Keratinocyte (primary cell): Measurements from ENCODE around the gene DLGAP1. TPM values are rescaled to one million over a fixed set of nuclear protein-coding genes. Genes with fewer than 3 reads are reported as not detected.

Experiments used
- DNase-seq: peaks from one replicate; pipeline ENCODE4 v3.0.0-alpha.2; 2011; ENCODE audit warnings: low read depth, missing footprints, low spot score
- FAIRE-seq: peaks from 2 replicates; lab custom pipeline; 2011; peaks lifted over from hg19 to GRCh38; lab: Jason Lieb, UNC
- H2AFZ ChIP-seq: 2 replicates; pipeline ENCODE4 v1.6.0; 2012; ENCODE audit warnings: low read length, control low read depth, inconsistent platforms; ENCODE audit not compliant: control insufficient read depth
- H3K27ac ChIP-seq: 2 replicates; pipeline ENCODE4 v1.5.1; 2011; ENCODE audit warnings: low read length; ENCODE audit not compliant: control insufficient read depth, insufficient read depth
- H3K27me3 ChIP-seq: 3 replicates; pipeline ENCODE4 v1.6.0; 2011; ENCODE audit warnings: low read length; ENCODE audit not compliant: control insufficient read depth, insufficient read depth; ENCODE audit errors: extremely low read depth
- H3K36me3 ChIP-seq, 2 experiments: 2 replicates in 1 of 2; 3 replicates in 1 of 2; pipeline ENCODE4 v1.5.1; 2011; ENCODE audit warnings: low read length in 2 of 2, mild to moderate bottlenecking in 1 of 2; ENCODE audit not compliant: control insufficient read depth in 2 of 2, insufficient read depth in 2 of 2; ENCODE audit errors: extremely low read depth in 1 of 2
- H3K4me1 ChIP-seq: 3 replicates; pipeline ENCODE4 v1.5.1; 2011; ENCODE audit warnings: low read length; ENCODE audit not compliant: control insufficient read depth, insufficient read depth; ENCODE audit errors: extremely low read depth
- H3K4me2 ChIP-seq: 3 replicates; pipeline ENCODE4 v1.6.0; 2011; ENCODE audit warnings: low read depth, low read length; ENCODE audit not compliant: control insufficient read depth, insufficient read depth; ENCODE audit errors: extremely low read depth
- H3K4me3 ChIP-seq, 3 experiments: fragments of 200-600 bp in 1 of 3; sonication (generic) in 1 of 3; 2 replicates in 2 of 3; 3 replicates in 1 of 3; pipeline ENCODE4 v1.5.1; 2011 to 2016; ENCODE audit warnings: low read length in 3 of 3, mild to moderate bottlenecking in 3 of 3, control low read depth in 2 of 3, inconsistent platforms in 1 of 3, low read depth in 1 of 3, mixed read lengths in 1 of 3, mixed run types in 1 of 3, moderate library complexity in 1 of 3; ENCODE audit not compliant: control insufficient read depth in 2 of 3, insufficient read depth in 2 of 3; ENCODE audit errors: extremely low read depth in 1 of 3
- H3K79me2 ChIP-seq: 2 replicates; pipeline ENCODE4 v1.6.0; 2012; ENCODE audit warnings: low read length; ENCODE audit not compliant: control insufficient read depth, insufficient read depth
- H3K9ac ChIP-seq: 3 replicates; pipeline ENCODE4 v1.6.0; 2011; ENCODE audit warnings: low read length; ENCODE audit not compliant: control insufficient read depth, insufficient read depth; ENCODE audit errors: extremely low read depth
- H3K9me1 ChIP-seq: 3 replicates; pipeline ENCODE4 v1.6.0; 2011; ENCODE audit warnings: low read length; ENCODE audit not compliant: control insufficient read depth, insufficient read depth; ENCODE audit errors: extremely low read depth
- H3K9me3 ChIP-seq: 2 replicates; pipeline ENCODE4 v1.5.1; 2012; ENCODE audit warnings: low read depth, low read length; ENCODE audit not compliant: control insufficient read depth
- H4K20me1 ChIP-seq: 3 replicates; pipeline ENCODE4 v1.6.0; 2011; ENCODE audit warnings: low read length; ENCODE audit not compliant: control insufficient read depth, insufficient read depth; ENCODE audit errors: extremely low read depth
- EZH2 ChIP-seq: IDR thresholded peaks from one replicate; pipeline ENCODE4 v1.6.1; 2012; ENCODE audit warnings: inconsistent platforms, mild to moderate bottlenecking, low read length, moderate library complexity
- dilution Hi-C: fragments of 300-500 bp; cut with MboI; formaldehyde crosslinking; loops from one replicate; pipeline ENCODE4 v1.7.0; 2020; ENCODE audit warnings: low sequenced_read_pairs; ENCODE audit not compliant: extremely low pct_ligation_motif_present
- polyA plus RNA-seq, 5 experiments: library from polyadenylated mRNA; depleted of rRNA in 3 of 5; stranded (reverse) in 3 of 5; stranded (forward) in 1 of 5; unstranded in 1 of 5; fragments of >200 nt; gene quantifications; 1 replicate in 1 of 5; 2 replicates in 3 of 5; 3 replicates in 1 of 5; pipeline versions ENCODE4 v1.2.1 to v1.2.3, GENCODE V29; 2011 to 2012; ENCODE audit warnings: missing spikeins in 2 of 5, low read depth in 1 of 5, low replicate concordance in 1 of 5
- TF ChIP-seq, protein P1 (sequence below), 3 experiments: IDR thresholded peaks in 1 of 3; conservative IDR thresholded peaks in 1 of 3; optimal IDR thresholded peaks in 1 of 3; 2 replicates in 2 of 3; 3 replicates in 1 of 3; pipeline versions ENCODE3 to v1.5.1; 2011; ENCODE audit warnings: low read length in 3 of 3, mild to moderate bottlenecking in 3 of 3, moderate library complexity in 2 of 3, control low read depth in 1 of 3, inconsistent platforms in 1 of 3; ENCODE audit not compliant: insufficient read depth in 2 of 3; ENCODE audit errors: extremely low read depth in 1 of 3

The DLGAP1 gene
- polyA plus RNA-seq, 1 donor (not counting 4 experiments of a cell fraction or from before 2014, with no cell fraction given) = not detected

DNA sequence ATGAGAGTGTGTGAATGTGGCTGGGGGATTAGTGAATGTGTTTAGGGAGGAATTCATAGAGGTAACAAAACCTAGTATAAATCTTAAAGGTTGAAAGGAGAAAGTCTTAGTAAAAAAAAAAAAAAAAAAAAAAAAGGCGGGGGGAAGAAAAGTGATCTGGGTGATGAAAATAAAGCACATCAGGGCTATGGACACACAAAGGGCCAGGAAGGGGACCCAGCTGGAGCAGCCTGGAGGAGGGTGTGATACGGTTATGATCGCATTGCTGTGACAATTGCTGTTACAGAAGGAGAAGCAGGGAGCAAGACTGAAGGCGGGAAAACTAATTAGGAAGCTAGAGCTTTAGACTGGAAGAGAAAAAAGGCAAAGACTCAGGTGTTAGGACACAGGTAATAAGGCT, 85.4 kb downstream of the DLGAP1 start:
- no peak overlapping the region for H3K9ac ChIP-seq
- no peaks in the 10 kb centered on the region for H3K79me2 ChIP-seq
- DNase-seq (no peak), FAIRE-seq (no peak)
- no peaks in the 10 kb centered on the region for H3K9me3 ChIP-seq
- H3K9me1 ChIP-seq = no peaks in the 10 kb centered on the region
- TF ChIP-seq, protein P1, sequence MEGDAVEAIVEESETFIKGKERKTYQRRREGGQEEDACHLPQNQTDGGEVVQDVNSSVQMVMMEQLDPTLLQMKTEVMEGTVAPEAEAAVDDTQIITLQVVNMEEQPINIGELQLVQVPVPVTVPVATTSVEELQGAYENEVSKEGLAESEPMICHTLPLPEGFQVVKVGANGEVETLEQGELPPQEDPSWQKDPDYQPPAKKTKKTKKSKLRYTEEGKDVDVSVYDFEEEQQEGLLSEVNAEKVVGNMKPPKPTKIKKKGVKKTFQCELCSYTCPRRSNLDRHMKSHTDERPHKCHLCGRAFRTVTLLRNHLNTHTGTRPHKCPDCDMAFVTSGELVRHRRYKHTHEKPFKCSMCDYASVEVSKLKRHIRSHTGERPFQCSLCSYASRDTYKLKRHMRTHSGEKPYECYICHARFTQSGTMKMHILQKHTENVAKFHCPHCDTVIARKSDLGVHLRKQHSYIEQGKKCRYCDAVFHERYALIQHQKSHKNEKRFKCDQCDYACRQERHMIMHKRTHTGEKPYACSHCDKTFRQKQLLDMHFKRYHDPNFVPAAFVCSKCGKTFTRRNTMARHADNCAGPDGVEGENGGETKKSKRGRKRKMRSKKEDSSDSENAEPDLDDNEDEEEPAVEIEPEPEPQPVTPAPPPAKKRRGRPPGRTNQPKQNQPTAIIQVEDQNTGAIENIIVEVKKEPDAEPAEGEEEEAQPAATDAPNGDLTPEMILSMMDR (optimal IDR thresholded peaks at IDR 0.05 in 1 of 3, IDR thresholded peaks at IDR 0.05 in 1 of 3, conservative IDR thresholded peaks at IDR 0.05 in 1 of 3; ENCODE audit: extremely low read depth in 1 of 3, insufficient read depth in 2 of 3, low read length in 3 of 3) = no peak
- no peak for TF ChIP-seq EZH2
- no peak overlapping the region for H3K4me2 ChIP-seq
- no peak overlapping the region for H2AFZ ChIP-seq
- H4K20me1 ChIP-seq = no peaks in the 10 kb centered on the region
- H3K36me3 ChIP-seq = no peaks in the 10 kb centered on the region
- no peaks in the 10 kb centered on the region for H3K4me1 ChIP-seq
- no peak overlapping the region for H3K27ac ChIP-seq
- no peaks in the 10 kb centered on the region for H3K27me3 ChIP-seq
- H3K4me3 ChIP-seq = no peak overlapping the region
- dilution Hi-C loops = no loop called here

DNA sequence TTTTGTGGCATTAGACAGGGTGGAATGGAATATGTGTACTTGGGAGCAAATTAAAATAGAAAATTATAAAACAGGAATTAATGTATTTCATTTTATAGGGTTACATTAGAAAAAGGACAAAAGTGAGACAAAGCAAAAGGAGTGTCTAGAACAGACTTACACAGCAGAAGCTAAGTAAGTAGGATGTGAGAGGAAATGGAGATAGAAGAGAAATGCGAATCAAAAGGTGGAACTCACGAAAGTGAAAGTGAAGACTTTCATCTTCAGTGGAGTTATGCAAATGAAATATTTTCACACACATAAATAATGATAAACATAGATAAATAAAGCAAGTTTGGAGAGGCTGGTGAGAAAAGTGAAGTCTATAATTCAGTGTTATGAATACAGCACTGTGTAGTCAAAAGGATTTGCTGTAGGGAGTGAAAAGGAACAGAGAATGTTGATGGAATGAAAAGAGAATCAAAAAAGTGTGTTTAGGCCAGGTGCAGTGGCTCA, 94.8 kb downstream of the DLGAP1 start:
- Histone ChIP-seq H3K9ac (no peak overlapping the region), H3K4me1 (no peaks in the 10 kb centered on the region), H3K4me3 (no peak overlapping the region), H3K9me1 (no peaks in the 10 kb centered on the region), H3K79me2 (no peaks in the 10 kb centered on the region), H3K36me3 (no peaks in the 10 kb centered on the region), H3K9me3 (no peaks in the 10 kb centered on the region), H3K27ac (no peak overlapping the region), H3K27me3 (no peaks in the 10 kb centered on the region), H4K20me1 (no peaks in the 10 kb centered on the region), H3K4me2 (no peak overlapping the region), H2AFZ (no peak overlapping the region)
- TF ChIP-seq EZH2 = no peak
- TF ChIP-seq, protein P1 (optimal IDR thresholded peaks at IDR 0.05 in 1 of 3, IDR thresholded peaks at IDR 0.05 in 1 of 3, conservative IDR thresholded peaks at IDR 0.05 in 1 of 3; ENCODE audit: extremely low read depth in 1 of 3, insufficient read depth in 2 of 3, low read length in 3 of 3) = no peak
- DNase-seq = no peak
- dilution Hi-C loops = no loop called here
- no peak for FAIRE-seq
